H9 (cell line): ENCODE data around the gene POLR3B. TPM values are rescaled to one million over a fixed set of nuclear protein-coding genes. Genes with fewer than 3 reads are reported as not detected.

Source experiments
- DNase-seq: peaks from one replicate; pipeline ENCODE4 v3.0.0-alpha.2; 2017
- H2AFZ ChIP-seq: one replicate; pipeline ENCODE4 v1.6.1; 2013; ENCODE audit warnings: mild to moderate bottlenecking, low read length, control low read depth, moderate library complexity
- H2AK5ac ChIP-seq: 2 replicates; pipeline ENCODE4 v1.6.1; 2013; ENCODE audit warnings: low read length, control low read depth, mixed read lengths; ENCODE audit not compliant: insufficient read length
- H2BK120ac ChIP-seq: one replicate; pipeline ENCODE4 v1.6.1; 2013; ENCODE audit warnings: low read depth, mild to moderate bottlenecking, low read length, control low read depth, inconsistent platforms; ENCODE audit not compliant: poor library complexity, severe bottlenecking
- H2BK12ac ChIP-seq: 2 replicates; pipeline ENCODE4 v1.6.1; 2013; ENCODE audit warnings: low read length, control low read depth, mixed read lengths, low read depth; ENCODE audit not compliant: insufficient read length
- H2BK15ac ChIP-seq: 2 replicates; pipeline ENCODE4 v1.6.1; 2013; ENCODE audit warnings: low read depth, low read length, control low read depth
- H2BK20ac ChIP-seq: one replicate; pipeline ENCODE4 v1.6.1; 2013; ENCODE audit warnings: low read depth, mild to moderate bottlenecking, low read length, control low read depth, inconsistent platforms; ENCODE audit not compliant: poor library complexity, severe bottlenecking
- H2BK5ac ChIP-seq: 2 replicates; pipeline ENCODE4 v1.6.1; 2013; ENCODE audit warnings: low read length, control low read depth, mixed read lengths; ENCODE audit not compliant: insufficient read length
- H3K14ac ChIP-seq: 2 replicates; pipeline ENCODE4 v1.6.1; 2013; ENCODE audit warnings: low read length, control low read depth; ENCODE audit not compliant: insufficient read depth
- H3K18ac ChIP-seq: 2 replicates; pipeline ENCODE4 v1.6.1; 2013; ENCODE audit warnings: low read depth, mild to moderate bottlenecking, mixed read lengths, low read length, control low read depth; ENCODE audit not compliant: insufficient read length
- H3K23ac ChIP-seq: 2 replicates; pipeline ENCODE4 v1.6.1; 2013; ENCODE audit warnings: low read length, control low read depth, mixed read lengths, low read depth; ENCODE audit not compliant: insufficient read length
- H3K23me2 ChIP-seq: 2 replicates; pipeline ENCODE4 v1.6.1; 2013; ENCODE audit warnings: low read depth, mild to moderate bottlenecking, mixed read lengths, low read length, control low read depth; ENCODE audit not compliant: insufficient read length, poor library complexity, severe bottlenecking
- H3K27ac ChIP-seq: 2 replicates; pipeline ENCODE4 v1.5.1; 2013; ENCODE audit warnings: low read length, control low read depth, mixed read lengths, low read depth; ENCODE audit not compliant: insufficient read length
- H3K27me3 ChIP-seq: 2 replicates; pipeline ENCODE4 v1.6.1; 2013; ENCODE audit warnings: low read length, control low read depth, inconsistent platforms; ENCODE audit not compliant: insufficient read depth
- H3K4ac ChIP-seq: 2 replicates; pipeline ENCODE4 v1.6.1; 2013; ENCODE audit warnings: low read depth, mild to moderate bottlenecking, control low read depth, inconsistent platforms, low read length, moderate library complexity
- H3K4me1 ChIP-seq: 2 replicates; pipeline ENCODE4 v1.6.1; 2013; ENCODE audit warnings: low read length, control low read depth, inconsistent platforms; ENCODE audit not compliant: insufficient read depth
- H3K4me2 ChIP-seq: 2 replicates; pipeline ENCODE4 v1.6.1; 2013; ENCODE audit warnings: low read length, control low read depth, mixed read lengths; ENCODE audit not compliant: insufficient read length, insufficient read depth
- H3K56ac ChIP-seq: 2 replicates; pipeline ENCODE4 v1.6.1; 2013; ENCODE audit warnings: low read depth, mild to moderate bottlenecking, mixed read lengths, low read length, control low read depth; ENCODE audit not compliant: insufficient read length
- H3K79me1 ChIP-seq: 2 replicates; pipeline ENCODE4 v1.6.1; 2013; ENCODE audit warnings: low read depth, mild to moderate bottlenecking, moderate library complexity, low read length, control low read depth, inconsistent platforms; ENCODE audit not compliant: insufficient read depth, poor library complexity, severe bottlenecking
- H3K79me2 ChIP-seq: 2 replicates; pipeline ENCODE4 v1.6.1; 2013; ENCODE audit warnings: low read length, control low read depth, inconsistent platforms; ENCODE audit not compliant: insufficient read depth
- H3K9ac ChIP-seq: 2 replicates; pipeline ENCODE4 v1.6.1; 2013; ENCODE audit warnings: low read length, control low read depth, mixed read lengths; ENCODE audit not compliant: insufficient read length; ENCODE audit errors: extremely low read depth
- H3K9me3 ChIP-seq: one replicate; pipeline ENCODE4 v1.6.1; 2013; ENCODE audit warnings: low read depth, low read length, inconsistent platforms; ENCODE audit not compliant: control insufficient read depth
- H3T11ph ChIP-seq: one replicate; pipeline ENCODE4 v1.6.1; 2013; ENCODE audit warnings: mild to moderate bottlenecking, low read length, control low read depth, inconsistent platforms
- H4K20me1 ChIP-seq: one replicate; pipeline ENCODE4 v1.6.1; 2013; ENCODE audit not compliant: control insufficient read depth, insufficient read length, insufficient read depth
- H4K5ac ChIP-seq: 2 replicates; pipeline ENCODE4 v1.6.1; 2013; ENCODE audit warnings: low read depth, mild to moderate bottlenecking, mixed read lengths, low read length, control low read depth; ENCODE audit not compliant: insufficient read length
- H4K8ac ChIP-seq: replicated peaks from 2 replicates; pipeline ENCODE4 v1.6.1; 2013; ENCODE audit warnings: low read length, control low read depth, mixed read lengths, low read depth; ENCODE audit not compliant: insufficient read length
- H4K91ac ChIP-seq: 2 replicates; pipeline ENCODE4 v1.6.1; 2013; ENCODE audit warnings: low read depth, mild to moderate bottlenecking, moderate library complexity, mixed read lengths, low read length, control low read depth; ENCODE audit not compliant: insufficient read length
- H3K27ac Mint-ChIP-seq, 3 experiments: 2 replicates in 2 of 3; 3 replicates in 1 of 3; pipeline ENCODE4 v1.8.0; 2020 to 2021; ENCODE audit warnings: mixed read lengths in 3 of 3, mild to moderate bottlenecking in 1 of 3, moderate library complexity in 1 of 3
- H3K27me3 Mint-ChIP-seq: 2 replicates; pipeline ENCODE4 v1.8.0; 2021; ENCODE audit warnings: low read depth, mild to moderate bottlenecking, moderate library complexity, mixed read lengths
- H3K36me3 Mint-ChIP-seq, 3 experiments: 2 replicates in 2 of 3; 3 replicates in 1 of 3; pipeline ENCODE4 v1.8.0; 2020 to 2021; ENCODE audit warnings: low read depth in 3 of 3, mixed read lengths in 3 of 3; ENCODE audit not compliant: insufficient read depth in 1 of 3
- H3K4me1 Mint-ChIP-seq, 2 experiments: 2 replicates each; pipeline ENCODE4 v1.8.0; 2020; ENCODE audit warnings: mixed read lengths in 2 of 2
- H3K4me3 Mint-ChIP-seq, 2 experiments: 2 replicates in 1 of 2; 3 replicates in 1 of 2; pipeline ENCODE4 v1.8.0; 2020 to 2021; ENCODE audit warnings: mild to moderate bottlenecking in 2 of 2, mixed read lengths in 2 of 2, moderate library complexity in 1 of 2
- H3K9me3 Mint-ChIP-seq, 2 experiments: 2 replicates in 1 of 2; 3 replicates in 1 of 2; pipeline ENCODE4 v1.8.0; 2020; ENCODE audit warnings: mild to moderate bottlenecking in 2 of 2, mixed read lengths in 2 of 2, moderate library complexity in 1 of 2
- CTCF ChIP-seq: fragments of 200-600 bp; sonication (generic); conservative IDR thresholded peaks from 3 replicates; pipeline ENCODE4 v1.8.0; 2021; ENCODE audit warnings: antibody characterized with exemption, mild to moderate bottlenecking
- WGBS: extraction: QIAGEN DNeasy Blood & Tissue Kit; methylation state at CpG from one replicate; pipeline ENCODE4 v1.1.7; 2013; ENCODE audit warnings: missing lambda C conversion rate, low lambda C conversion rate, mixed read lengths; ENCODE audit not compliant: insufficient read length; ENCODE audit errors: extremely low coverage; 5-methylcytosine and 5-hydroxymethylcytosine counted together
- total RNA-seq: library from RNA; stranded (reverse); gene quantifications from 2 replicates; pipeline ENCODE4 v1.2.1, GENCODE V29; 2021

The POLR3B gene
- total RNA-seq, 1 experiment from 2014 or later = 13.4 TPM

GRCh38 chr12:106359646-106360399, 2.3 kb downstream of the POLR3B start:
- H3K4me3 Mint-ChIP-seq = no peak overlapping the region
- Histone ChIP-seq H2AFZ (no peak overlapping the region), H3K56ac (no peak overlapping the region), H3K14ac (no peak overlapping the region), H2BK5ac (no peak overlapping the region), H3K9ac (no peak overlapping the region), H3K9me3 (no peaks in the 10 kb centered on the region), H3K27me3 (no peaks in the 10 kb centered on the region), H3K23me2 (peaks cover 2% of the 10 kb centered on the region), H2BK15ac (no peak overlapping the region), H3K23ac (no peak overlapping the region), H3K4me1 (no peaks in the 10 kb centered on the region), H2BK12ac (no peak overlapping the region), H3K27ac (no peak overlapping the region), H2BK120ac (no peak overlapping the region), H2AK5ac (no peak overlapping the region), H3K18ac (no peak overlapping the region), H4K8ac (no peak overlapping the region), H3K4me2 (no peak overlapping the region), H4K5ac (no peak overlapping the region), H4K91ac (no peak overlapping the region), H2BK20ac (no peak overlapping the region), H3K4ac (no peak overlapping the region), H3K79me1 (no peaks in the 10 kb centered on the region), H3T11ph (no peak overlapping the region), H3K79me2 (no peaks in the 10 kb centered on the region), H4K20me1 (no peaks in the 10 kb centered on the region)
- WGBS = no CpG with 5 or more reads among the region's 7 CpGs
- peaks cover 9 to 11% of the 10 kb centered on the region in 2 experiments; a peak in 3 of 4 replicates for H3K4me1 Mint-ChIP-seq
- no peaks in the 10 kb centered on the region for H3K9me3 Mint-ChIP-seq
- no peak overlapping the region for H3K27ac Mint-ChIP-seq
- TF ChIP-seq CTCF = no peak
- H3K27me3 Mint-ChIP-seq = no peaks in the 10 kb centered on the region
- DNase-seq = no peak
- no peaks in the 10 kb centered on the region for H3K36me3 Mint-ChIP-seq
